HepG2 (cell line): ENCODE results near the gene SALL4. TPM values are rescaled to one million over a fixed set of nuclear protein-coding genes. Genes with fewer than 3 reads are reported as not detected.

Experiments used
- CENPT ChIP-seq: sonication (generic); formaldehyde crosslinking; IDR thresholded peaks from 2 replicates; pipeline ENCODE4 v1.8.0; 2022; ENCODE audit warnings: low read depth, mild to moderate bottlenecking, moderate library complexity, missing genetic modification reagents
- EZH2 ChIP-seq: conservative IDR thresholded peaks from 2 replicates; pipeline ENCODE4 v1.6.1; 2012; ENCODE audit warnings: mild to moderate bottlenecking, low read depth, low read length, moderate library complexity
- GATAD1 ChIP-seq: IDR thresholded peaks from 2 replicates; pipeline ENCODE4 v1.6.1; 2016; ENCODE audit warnings: missing genetic modification reagents, missing compliant biosample characterization
- HNRNPL ChIP-seq: fragments of 200-400 bp; formaldehyde crosslinking; IDR thresholded peaks from 2 replicates; pipeline ENCODE4 v1.6.1; 2017; ENCODE audit warnings: mild to moderate bottlenecking, low read depth, low read length
- HOXA7 ChIP-seq: sonication (generic); formaldehyde crosslinking; IDR thresholded peaks from 2 replicates; pipeline ENCODE4 v1.8.1; 2022; ENCODE audit warnings: mild to moderate bottlenecking, missing genetic modification reagents, moderate library complexity
- MBNL3 ChIP-seq: fragments of 250-450 bp; sonication (Bioruptor Pico); conservative IDR thresholded peaks from 2 replicates; pipeline ENCODE4 v1.8.0; 2022; ENCODE audit warnings: mild to moderate bottlenecking, inconsistent platforms
- NFE2L1 ChIP-seq: sonication (generic); formaldehyde crosslinking; IDR thresholded peaks from 2 replicates; pipeline ENCODE4 v1.4.0; 2020; ENCODE audit warnings: missing genetic modification reagents, mild to moderate bottlenecking, borderline replicate concordance
- POLR2A ChIP-seq, 2 experiments: IDR thresholded peaks; 2 replicates each; pipeline ENCODE4 v1.6.1; 2011; ENCODE audit warnings: low read depth in 2 of 2, low read length in 2 of 2, mild to moderate bottlenecking in 1 of 2, moderate library complexity in 1 of 2; ENCODE audit not compliant: insufficient read depth in 1 of 2
- SALL2 ChIP-seq: sonication (generic); formaldehyde crosslinking; IDR thresholded peaks from 2 replicates; pipeline ENCODE4 v1.8.1; 2023; ENCODE audit warnings: mild to moderate bottlenecking, missing genetic modification reagents, inconsistent platforms
- SMC3 ChIP-seq: IDR thresholded peaks from 2 replicates; pipeline ENCODE4 v1.6.1; 2011; ENCODE audit warnings: low read length, improper control_type of control experiment
- SOX13 ChIP-seq, 3 experiments: fragments of 450-650 bp in 1 of 3; sonication (generic) in 1 of 3; formaldehyde crosslinking in 1 of 3; IDR thresholded peaks in 2 of 3; conservative IDR thresholded peaks in 1 of 3; 2 replicates each; pipeline versions ENCODE4 v1.5.0 to v1.6.1; 2016 to 2020; ENCODE audit warnings: antibody characterized with exemption in 1 of 3, mild to moderate bottlenecking in 1 of 3, missing compliant biosample characterization in 1 of 3, missing genetic modification reagents in 1 of 3, moderate library complexity in 1 of 3
- ZMAT3 ChIP-seq: sonication (generic); formaldehyde crosslinking; conservative IDR thresholded peaks from 2 replicates; pipeline ENCODE4 v1.7.0; 2021; ENCODE audit warnings: missing genetic modification reagents
- ZNF350 ChIP-seq: sonication (generic); formaldehyde crosslinking; IDR thresholded peaks from 2 replicates; pipeline ENCODE4 v1.4.0; 2020; ENCODE audit warnings: mild to moderate bottlenecking, low read depth, missing genetic modification reagents, borderline replicate concordance
- ZNF720 ChIP-seq: sonication (generic); formaldehyde crosslinking; IDR thresholded peaks from 2 replicates; pipeline ENCODE4 v1.4.0; 2020; ENCODE audit warnings: missing genetic modification reagents
- ZNF724P ChIP-seq: sonication (generic); formaldehyde crosslinking; IDR thresholded peaks from 2 replicates; pipeline ENCODE4 v1.8.0; 2022; ENCODE audit warnings: missing genetic modification reagents, borderline replicate concordance
- ZNF770 ChIP-seq: sonication (generic); formaldehyde crosslinking; IDR thresholded peaks from 2 replicates; pipeline ENCODE4 v1.5.0; 2020; ENCODE audit warnings: mild to moderate bottlenecking, missing genetic modification reagents
- ZNF776 ChIP-seq: sonication (generic); formaldehyde crosslinking; IDR thresholded peaks from 2 replicates; pipeline ENCODE4 v1.4.0; 2020; ENCODE audit warnings: mild to moderate bottlenecking, missing genetic modification reagents
- ZNF83 ChIP-seq: sonication (generic); formaldehyde crosslinking; IDR thresholded peaks from 2 replicates; pipeline ENCODE4 v1.4.0; 2020; ENCODE audit warnings: missing genetic modification reagents, mild to moderate bottlenecking, borderline replicate concordance
- ZSCAN31 ChIP-seq: sonication (generic); formaldehyde crosslinking; IDR thresholded peaks from 2 replicates; pipeline ENCODE4 v1.5.0; 2020; ENCODE audit warnings: low read depth, mild to moderate bottlenecking, missing genetic modification reagents
- polyA plus RNA-seq, 8 experiments: library from polyadenylated mRNA; depleted of rRNA in 3 of 8; stranded (reverse) in 7 of 8; unstranded in 1 of 8; fragments of >200 nt; fragmentation: Illumina TruSeq in 4 of 8; extraction: Trizol in 4 of 8; gene quantifications; 2 replicates each; pipeline versions ENCODE4 v1.2.1 to v1.2.3, GENCODE V29; 2011 to 2016; ENCODE audit warnings: low read depth in 4 of 8, missing spikeins in 1 of 8, mixed read lengths in 1 of 8; ENCODE audit not compliant: insufficient read depth in 1 of 8
- total RNA-seq, 5 experiments: library from RNA; depleted of rRNA; stranded (reverse); fragments of >200 nt; fragmentation: Illumina TruSeq; extraction: Trizol; gene quantifications; 2 replicates each; pipeline ENCODE4 v1.2.3, GENCODE V29; 2016; ENCODE audit warnings: low read depth in 1 of 5
- TF ChIP-seq, protein P1 (sequence below): sonication (generic); formaldehyde crosslinking; IDR thresholded peaks from 2 replicates; pipeline ENCODE4 v1.5.0; 2020; ENCODE audit warnings: missing genetic modification reagents
- TF ChIP-seq, protein P2 (sequence below): sonication (generic); formaldehyde crosslinking; IDR thresholded peaks from 2 replicates; pipeline ENCODE4 v1.4.0; 2020; ENCODE audit warnings: missing genetic modification reagents
- TF ChIP-seq, protein P3 (sequence below): sonication (generic); formaldehyde crosslinking; IDR thresholded peaks from 2 replicates; pipeline ENCODE4 v1.5.1; 2020; ENCODE audit warnings: missing genetic modification reagents, mild to moderate bottlenecking, borderline replicate concordance
- TF ChIP-seq, protein P4 (sequence below): fragments of 450-650 bp; IDR thresholded peaks from 2 replicates; pipeline ENCODE4 v1.6.1; 2017

SALL4 gene
- total and polyA plus RNA-seq, 2 of the 13 experiments (the other 11 are each of a cell fraction or from before 2014, with no cell fraction given) = 0.33 to 1.8 TPM

DNA sequence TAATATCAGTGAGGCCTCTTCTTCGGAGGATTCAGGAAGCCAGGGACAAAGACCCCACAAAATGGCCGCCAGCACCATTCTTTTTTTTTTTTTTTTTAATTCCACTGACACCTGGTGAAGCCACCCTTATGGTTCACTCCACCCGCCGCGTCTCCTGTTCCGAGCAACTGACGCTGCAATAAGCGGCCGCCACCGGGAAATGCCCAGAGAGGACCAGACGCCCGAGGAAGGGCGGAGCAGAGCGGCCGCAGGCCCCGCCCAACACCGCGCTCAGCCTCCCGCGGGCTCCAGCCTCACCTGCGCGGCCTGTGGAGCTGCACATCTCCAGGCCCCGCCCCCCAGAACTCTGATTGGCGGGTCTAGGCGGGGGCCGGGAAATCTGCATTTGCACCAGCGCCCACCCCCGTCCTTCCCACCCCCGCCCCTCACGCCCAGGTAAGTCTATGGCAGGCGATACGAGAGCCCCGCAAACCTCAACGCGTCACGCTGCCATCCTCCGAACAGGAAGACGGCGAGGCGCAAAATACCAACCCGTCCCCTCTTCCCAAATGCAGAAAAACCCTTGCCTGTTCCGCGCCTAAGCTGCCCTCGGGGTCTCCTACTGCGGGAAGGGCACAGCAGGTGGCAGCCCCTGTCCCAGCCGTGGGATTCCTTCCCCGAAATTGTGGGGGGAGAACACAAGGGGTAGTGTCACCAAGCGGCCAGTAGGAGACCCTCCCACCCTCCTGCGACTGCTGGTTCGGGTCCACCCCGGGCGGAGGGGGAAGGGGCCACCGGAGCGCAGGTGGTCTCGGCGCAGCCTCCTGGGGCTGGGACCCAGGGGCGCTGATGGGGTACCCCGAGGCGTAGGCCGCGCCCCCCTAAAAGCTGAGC, 35.1 kb downstream of the SALL4 start (continued):
- no peak for TF ChIP-seq SOX13 (IDR thresholded peaks at IDR 0.05)
- peak in 1 of 2 experiments; percentile 33; a peak in 1 of 4 replicates for TF ChIP-seq SOX13 (CRISPR knock-in tag; conservative IDR thresholded peaks at IDR 0.05 in 1 of 2, IDR thresholded peaks at IDR 0.05 in 1 of 2)
- no peak for TF ChIP-seq ZNF720 (CRISPR knock-in tag)
- no peak; the same call in 1 of the 2 replicates for TF ChIP-seq ZNF83 (CRISPR knock-in tag)
- no peak for TF ChIP-seq HOXA7
- no peak for TF ChIP-seq GATAD1 (CRISPR knock-in tag)
- TF ChIP-seq CENPT = 0 out of 2 replicates have a peak, but pooled peaks have one; percentile 52
- no peak for TF ChIP-seq EZH2
- TF ChIP-seq, protein P1, sequence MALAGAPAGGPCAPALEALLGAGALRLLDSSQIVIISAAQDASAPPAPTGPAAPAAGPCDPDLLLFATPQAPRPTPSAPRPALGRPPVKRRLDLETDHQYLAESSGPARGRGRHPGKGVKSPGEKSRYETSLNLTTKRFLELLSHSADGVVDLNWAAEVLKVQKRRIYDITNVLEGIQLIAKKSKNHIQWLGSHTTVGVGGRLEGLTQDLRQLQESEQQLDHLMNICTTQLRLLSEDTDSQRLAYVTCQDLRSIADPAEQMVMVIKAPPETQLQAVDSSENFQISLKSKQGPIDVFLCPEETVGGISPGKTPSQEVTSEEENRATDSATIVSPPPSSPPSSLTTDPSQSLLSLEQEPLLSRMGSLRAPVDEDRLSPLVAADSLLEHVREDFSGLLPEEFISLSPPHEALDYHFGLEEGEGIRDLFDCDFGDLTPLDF = 0 out of 2 replicates have a peak, but pooled peaks have one; percentile 42
- no peak for TF ChIP-seq MBNL3 (CRISPR knock-in tag)
- no peak for TF ChIP-seq SALL2 (CRISPR knock-in tag)
- TF ChIP-seq ZNF724P (CRISPR knock-in tag) = no peak
- TF ChIP-seq ZMAT3 (CRISPR knock-in tag) = no peak; the same call in 1 of the 2 replicates
- peak; percentile 30 to 77; a peak in 3 of 4 replicates for TF ChIP-seq POLR2A (IDR thresholded peaks at IDR 0.05; ENCODE audit: insufficient read depth in 1 of 2, low read depth in 2 of 2, low read length in 2 of 2)
- TF ChIP-seq, protein P2, sequence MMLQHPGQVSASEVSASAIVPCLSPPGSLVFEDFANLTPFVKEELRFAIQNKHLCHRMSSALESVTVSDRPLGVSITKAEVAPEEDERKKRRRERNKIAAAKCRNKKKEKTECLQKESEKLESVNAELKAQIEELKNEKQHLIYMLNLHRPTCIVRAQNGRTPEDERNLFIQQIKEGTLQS (CRISPR knock-in tag) = no peak
- TF ChIP-seq, protein P3, sequence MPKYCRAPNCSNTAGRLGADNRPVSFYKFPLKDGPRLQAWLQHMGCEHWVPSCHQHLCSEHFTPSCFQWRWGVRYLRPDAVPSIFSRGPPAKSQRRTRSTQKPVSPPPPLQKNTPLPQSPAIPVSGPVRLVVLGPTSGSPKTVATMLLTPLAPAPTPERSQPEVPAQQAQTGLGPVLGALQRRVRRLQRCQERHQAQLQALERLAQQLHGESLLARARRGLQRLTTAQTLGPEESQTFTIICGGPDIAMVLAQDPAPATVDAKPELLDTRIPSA (CRISPR knock-in tag) = no peak
- TF ChIP-seq ZNF770 (CRISPR knock-in tag) = peak; percentile 92
- peak; percentile 70 for TF ChIP-seq HNRNPL
- no peak; the same call in 1 of the 2 replicates for TF ChIP-seq ZNF776 (CRISPR knock-in tag)
- TF ChIP-seq SMC3 = peak; percentile 20; the same call in 1 of the 2 replicates
- TF ChIP-seq NFE2L1 (CRISPR knock-in tag) = no peak
- TF ChIP-seq ZNF350 (CRISPR knock-in tag) = peak; percentile 30; the same call in 1 of the 2 replicates
- TF ChIP-seq ZSCAN31 = peak; percentile 46; the same call in 1 of the 2 replicates
- TF ChIP-seq, protein P4, sequence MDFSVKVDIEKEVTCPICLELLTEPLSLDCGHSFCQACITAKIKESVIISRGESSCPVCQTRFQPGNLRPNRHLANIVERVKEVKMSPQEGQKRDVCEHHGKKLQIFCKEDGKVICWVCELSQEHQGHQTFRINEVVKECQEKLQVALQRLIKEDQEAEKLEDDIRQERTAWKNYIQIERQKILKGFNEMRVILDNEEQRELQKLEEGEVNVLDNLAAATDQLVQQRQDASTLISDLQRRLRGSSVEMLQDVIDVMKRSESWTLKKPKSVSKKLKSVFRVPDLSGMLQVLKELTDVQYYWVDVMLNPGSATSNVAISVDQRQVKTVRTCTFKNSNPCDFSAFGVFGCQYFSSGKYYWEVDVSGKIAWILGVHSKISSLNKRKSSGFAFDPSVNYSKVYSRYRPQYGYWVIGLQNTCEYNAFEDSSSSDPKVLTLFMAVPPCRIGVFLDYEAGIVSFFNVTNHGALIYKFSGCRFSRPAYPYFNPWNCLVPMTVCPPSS = no peak
